Transverse colon (tissue), 4 donors: ENCODE measurements around the gene SUGCT. TPM values are rescaled to one million over a fixed set of nuclear protein-coding genes. Genes with fewer than 3 reads are reported as not detected.

ENCODE experiments used
- DNase-seq: peaks from one replicate; pipeline ENCODE4 v3.0.0-alpha.2; 2019
- H3K27ac ChIP-seq, 4 donors: fragments of 200-600 bp; sonication (generic); 2 replicates each; pipeline ENCODE4 v1.5.1; 2016 to 2018; ENCODE audit warnings: inconsistent platforms in 4 of 4
- H3K27me3 ChIP-seq: fragments of 200-600 bp; sonication (generic); 2 replicates; pipeline ENCODE4 v1.5.1; 2017; ENCODE audit warnings: inconsistent platforms
- H3K36me3 ChIP-seq, 4 donors: fragments of 200-600 bp; sonication (generic); 2 replicates each; pipeline ENCODE4 v1.5.1; 2017 to 2019; ENCODE audit warnings: inconsistent platforms in 4 of 4
- H3K4me1 ChIP-seq, 4 donors: fragments of 200-600 bp; sonication (generic); 2 replicates each; pipeline ENCODE4 v1.5.1; 2017 to 2020; ENCODE audit warnings: inconsistent platforms in 4 of 4
- H3K4me3 ChIP-seq, 4 donors: fragments of 200-600 bp; sonication (generic); 1 replicate in 1 of 4; 2 replicates in 3 of 4; pipeline versions ENCODE4 v1.5.1 to v1.6.1; 2017 to 2019; ENCODE audit warnings: inconsistent platforms in 4 of 4
- H3K9me3 ChIP-seq, 2 donors: fragments of 200-600 bp; sonication (generic); 2 replicates each; pipeline ENCODE4 v1.5.1; 2017 to 2019; ENCODE audit warnings: inconsistent platforms in 2 of 2
- CTCF ChIP-seq, 5 experiments: fragments of 200-600 bp in 3 of 5; fragments of 450-650 bp in 2 of 5; sonication (generic) in 3 of 5; IDR thresholded peaks; 1 replicate in 2 of 5; 2 replicates in 3 of 5; pipeline ENCODE4 v1.5.1; 2016 to 2017; ENCODE audit warnings: antibody characterized with exemption in 5 of 5, inconsistent platforms in 3 of 5, mild to moderate bottlenecking in 2 of 5, moderate library complexity in 1 of 5
- EP300 ChIP-seq: sonication (generic); formaldehyde crosslinking; IDR thresholded peaks from one replicate; pipeline ENCODE4 v1.6.1; 2017; ENCODE audit warnings: antibody characterized with exemption, low read depth
- POLR2A ChIP-seq: fragments of 450-650 bp; IDR thresholded peaks from one replicate; pipeline ENCODE4 v1.6.1; 2016; ENCODE audit warnings: antibody characterized with exemption, mild to moderate bottlenecking, moderate library complexity
- POLR2AphosphoS5 ChIP-seq, 3 donors: sonication (generic); formaldehyde crosslinking; IDR thresholded peaks; one replicate each; pipeline ENCODE4 v1.6.1; 2016; ENCODE audit warnings: antibody characterized with exemption in 3 of 3
- WGBS, 2 donors: methylation state at CpG; one replicate each; pipeline ENCODE4 v1.1.5; 2018; ENCODE audit warnings: low coverage in 1 of 2; 5-methylcytosine and 5-hydroxymethylcytosine counted together
- in situ Hi-C, 4 donors: fragments of 200-750 bp; cut with MboI; loops; one replicate each; pipeline versions ENCODE4 v1.15.0 to v1.15.1; 2017; ENCODE audit warnings: low sequenced_read_pairs in 3 of 4, low pct_ligation_motif_present in 1 of 4, low pct_unique_long_range_greater_than_20kb in 1 of 4
- intact Hi-C: fragments of 100-400 bp; cut with DNase I; formaldehyde crosslinking; loops from one replicate; pipeline ENCODE4 v1.15.1; 2023; ENCODE audit warnings: low total_unique reads
- total RNA-seq, 4 donors: library from RNA; depleted of rRNA; stranded (reverse); fragments of >200 nt; gene quantifications; one replicate each; pipeline ENCODE4 v1.1.0, GENCODE V29; 2016

SUGCT gene
- total RNA-seq, 4 donors from 2014 or later = 2.6 to 44.5 (median 15.9) TPM

GRCh38 chr7:40463446-40463845 is 328.6 kb downstream of the SUGCT start:
- Histone ChIP-seq H3K9me3 (no peaks in the 10 kb centered on the region), H3K4me3 (no peak overlapping the region), H3K36me3 (no peaks in the 10 kb centered on the region), H3K4me1 (peaks cover 0 to 3% (median 0%) of the 10 kb centered on the region in 4 donors), H3K27me3 (no peaks in the 10 kb centered on the region), H3K27ac (no peak overlapping the region)
- no peak for TF ChIP-seq CTCF (IDR thresholded peaks at IDR 0.05)
- no peak for TF ChIP-seq EP300
- no peak for TF ChIP-seq POLR2A
- no peak for TF ChIP-seq POLR2AphosphoS5 (IDR thresholded peaks at IDR 0.05)
- DNase-seq = no peak
- in situ Hi-C loops (no loop called here), intact Hi-C loops (no loop called here)
- WGBS, 2 donors = 81% methylated on average over 4 of the region's 4 CpGs

- Histone ChIP-seq H3K27ac (peak overlapping the region in 3 of 4 donors; percentile 1 to 69 (median 3)), H3K4me1 (peaks cover 0 to 6% (median 2%) of the 10 kb centered on the region in 4 donors), H3K4me3 (no peak overlapping the region), H3K9me3 (no peaks in the 10 kb centered on the region), H3K36me3 (no peaks in the 10 kb centered on the region), H3K27me3 (no peaks in the 10 kb centered on the region)
- TF ChIP-seq POLR2AphosphoS5 (IDR thresholded peaks at IDR 0.05) = no peak
- in situ Hi-C loops (no loop called here), intact Hi-C loops (no loop called here)
- DNase-seq = no peak
- 46 to 60% methylated on average over 4 of the region's 4 CpGs for WGBS, 2 donors
These were observed 334.4 kb downstream of the SUGCT start for GRCh38 chr7:40468891-40469864.

GRCh38 chr7:40470091-40470592 is 335.3 kb downstream of the SUGCT start:
- 73 to 91% methylated on average over 2 to 6 of the region's 6 CpGs for WGBS, 2 donors
- no peaks in the 10 kb centered on the region for H3K9me3 ChIP-seq
- in situ Hi-C loops = no loop called here
- no peak overlapping the region for H3K4me3 ChIP-seq
- H3K4me1 ChIP-seq = peaks cover 0 to 6% (median 2%) of the 10 kb centered on the region in 4 donors
- no peak for DNase-seq
- no peaks in the 10 kb centered on the region for H3K27me3 ChIP-seq
- H3K36me3 ChIP-seq = no peaks in the 10 kb centered on the region
- intact Hi-C loops = no loop called here
- TF ChIP-seq EP300 (no peak), CTCF (IDR thresholded peaks at IDR 0.05) (no peak), POLR2A (no peak), POLR2AphosphoS5 (IDR thresholded peaks at IDR 0.05) (no peak)
- H3K27ac ChIP-seq = peak overlapping the region in 3 of 4 donors; percentile 1 to 69 (median 3)

- intact Hi-C loops = no loop called here
- Histone ChIP-seq H3K4me3 (no peak overlapping the region), H3K36me3 (no peaks in the 10 kb centered on the region), H3K9me3 (no peaks in the 10 kb centered on the region), H3K4me1 (peaks cover 0 to 6% (median 2%) of the 10 kb centered on the region in 4 donors), H3K27me3 (no peaks in the 10 kb centered on the region), H3K27ac (peak overlapping the region in 1 of 4 donors; percentile 69)
- 64 to 82% methylated on average over 1 of the region's 1 CpG for WGBS, 2 donors
- DNase-seq = no peak
- in situ Hi-C loops = no loop called here
- TF ChIP-seq CTCF (IDR thresholded peaks at IDR 0.05) = no peak
- TF ChIP-seq POLR2A = no peak
- TF ChIP-seq EP300 = no peak
- TF ChIP-seq POLR2AphosphoS5 (IDR thresholded peaks at IDR 0.05) = no peak
These were observed 336.0 kb downstream of the SUGCT start for GRCh38 chr7:40470817-40471216.
